PC-3 (cell line): Measurements from ENCODE around the gene L3MBTL2.

Experiments used
- EZH2phosphoT487 ChIP-seq: fragments of 300-600 bp; sonication (generic); IDR thresholded peaks from 2 replicates; pipeline ENCODE4 v1.6.1; 2018; ENCODE audit warnings: mild to moderate bottlenecking, antibody characterized with exemption, low read length, borderline replicate concordance
- TF ChIP-seq, protein P1 (sequence below): fragments of 300-600 bp; sonication (generic); conservative IDR thresholded peaks from 2 replicates; pipeline ENCODE4 v1.5.1; 2017; ENCODE audit warnings: antibody characterized with exemption, low read depth, mild to moderate bottlenecking, low read length

DNA sequence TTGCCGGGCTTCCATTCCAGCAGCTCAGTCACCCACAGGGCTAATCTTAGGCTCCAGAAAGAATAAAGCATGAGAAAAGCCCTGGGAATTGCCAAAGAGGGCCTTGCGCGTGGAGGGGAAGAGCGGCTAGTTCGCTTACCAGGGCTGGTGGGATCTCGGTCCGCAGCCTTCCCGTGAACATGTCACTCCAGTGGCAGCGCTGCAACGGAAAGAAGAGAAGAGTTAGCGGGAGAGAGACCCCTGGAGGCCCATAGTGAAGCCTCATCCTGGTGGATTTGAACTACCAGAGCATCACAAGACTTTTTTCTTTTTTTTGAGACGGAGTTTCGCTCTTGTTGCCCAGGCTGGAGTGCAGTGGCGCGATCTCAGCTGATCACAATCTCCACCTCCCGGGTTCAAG is 62.8 kb downstream of the L3MBTL2 start:
- TF ChIP-seq EZH2phosphoT487 = no peak
- TF ChIP-seq, protein P1, sequence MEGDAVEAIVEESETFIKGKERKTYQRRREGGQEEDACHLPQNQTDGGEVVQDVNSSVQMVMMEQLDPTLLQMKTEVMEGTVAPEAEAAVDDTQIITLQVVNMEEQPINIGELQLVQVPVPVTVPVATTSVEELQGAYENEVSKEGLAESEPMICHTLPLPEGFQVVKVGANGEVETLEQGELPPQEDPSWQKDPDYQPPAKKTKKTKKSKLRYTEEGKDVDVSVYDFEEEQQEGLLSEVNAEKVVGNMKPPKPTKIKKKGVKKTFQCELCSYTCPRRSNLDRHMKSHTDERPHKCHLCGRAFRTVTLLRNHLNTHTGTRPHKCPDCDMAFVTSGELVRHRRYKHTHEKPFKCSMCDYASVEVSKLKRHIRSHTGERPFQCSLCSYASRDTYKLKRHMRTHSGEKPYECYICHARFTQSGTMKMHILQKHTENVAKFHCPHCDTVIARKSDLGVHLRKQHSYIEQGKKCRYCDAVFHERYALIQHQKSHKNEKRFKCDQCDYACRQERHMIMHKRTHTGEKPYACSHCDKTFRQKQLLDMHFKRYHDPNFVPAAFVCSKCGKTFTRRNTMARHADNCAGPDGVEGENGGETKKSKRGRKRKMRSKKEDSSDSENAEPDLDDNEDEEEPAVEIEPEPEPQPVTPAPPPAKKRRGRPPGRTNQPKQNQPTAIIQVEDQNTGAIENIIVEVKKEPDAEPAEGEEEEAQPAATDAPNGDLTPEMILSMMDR = no peak
